ENCODE results near the gene KIF22. TPM values are rescaled to one million over a fixed set of nuclear protein-coding genes. Genes with fewer than 3 reads are reported as not detected.

The KIF22 gene
- total and polyA plus RNA-seq, 9 of the 15 experiments (the other 6 are each of a cell fraction or from before 2014, with no cell fraction given) = 8.7 to 232 (median 131) TPM

DNA sequence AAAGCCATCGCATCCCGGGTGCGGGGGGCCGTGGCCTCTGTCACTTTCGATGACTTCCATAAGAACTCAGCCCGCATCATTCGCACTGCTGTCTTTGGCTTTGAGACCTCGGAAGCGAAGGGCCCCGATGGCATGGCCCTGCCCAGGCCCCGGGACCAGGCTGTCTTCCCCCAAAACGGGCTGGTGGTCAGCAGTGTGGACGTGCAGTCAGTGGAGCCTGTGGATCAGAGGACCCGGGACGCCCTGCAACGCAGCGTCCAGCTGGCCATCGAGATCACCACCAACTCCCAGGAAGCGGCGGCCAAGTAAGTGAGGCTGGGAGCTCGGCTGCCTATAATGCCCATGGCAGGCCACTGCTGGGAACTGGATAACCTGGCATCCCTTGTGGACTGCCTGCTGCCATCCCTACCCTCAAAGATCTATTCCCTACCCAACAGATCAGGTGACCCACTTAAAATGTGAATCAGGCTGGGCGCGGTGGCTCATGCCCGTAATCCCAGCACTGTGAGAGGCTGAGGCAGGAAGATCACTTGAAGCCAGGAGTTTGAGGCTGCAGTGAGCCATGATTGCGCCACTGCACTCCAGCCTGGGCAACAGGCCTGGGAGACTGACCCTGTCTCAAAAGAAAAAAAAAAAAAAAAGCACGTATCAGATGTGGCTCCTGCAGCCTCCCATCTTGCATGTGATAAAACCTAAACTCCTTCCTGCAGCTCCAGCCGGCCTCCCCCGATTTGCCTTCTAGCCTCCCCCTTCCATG is 54.2 kb downstream of the KIF22 start (continued):
- TF ChIP-seq LEF1 (IDR thresholded peaks at IDR 0.05) (no peak), CBFA2T3 (IDR thresholded peaks at IDR 0.05) (peak; percentile 55), MTA3 (IDR thresholded peaks at IDR 0.05; ENCODE audit: borderline replicate concordance) (no peak), TAF9B (IDR thresholded peaks at IDR 0.05; ENCODE audit: partially characterized antibody) (no peak), NFIX (CRISPR knock-in tag; IDR thresholded peaks at IDR 0.05; ENCODE audit: low read depth) (no peak), ZNF384 (IDR thresholded peaks at IDR 0.05; ENCODE audit: low read depth, low read length) (peak; percentile 73)

GRCh38 chr16:29845656-29846055 is 55.1 kb downstream of the KIF22 start:
- peak overlapping the region in 1 of 2 experiments; percentile 71; a peak in 2 of 4 replicates for H3K9ac ChIP-seq (ENCODE audit: insufficient read depth in 1 of 2, low read depth in 2 of 2, low read length in 2 of 2)
- in situ Hi-C loops (cut with MboI) (no loop called here), intact Hi-C loops (cut with micrococcal nuclease) (no loop called here)
- ATAC-seq = no peak
- H2AFZ ChIP-seq (ENCODE audit: low read depth, low read length) = no peak overlapping the region
- H3K9me3 ChIP-seq (replicated peaks; ENCODE audit: control insufficient read depth, insufficient read depth, low read depth, low read length) = no peaks in the 10 kb centered on the region
- H3K36me3 ChIP-seq (ENCODE audit: control insufficient read depth, insufficient read depth, low read length) = no peaks in the 10 kb centered on the region
- H3K27ac ChIP-seq (ENCODE audit: extremely low read depth, low read depth, low read length) = no peak overlapping the region
- POLR2A ChIA-PET = interaction anchor here (1.2 kb wide), 1 partner anchor 11 kb away, joined by 4 read pairs; no protein-coding TSS in a partner anchor
- peaks cover 0 to 36% of the 10 kb centered on the region in 2 experiments; a peak in 2 of 5 replicates for H3K4me1 ChIP-seq (replicated peaks in 1 of 2; ENCODE audit: control insufficient read depth in 2 of 2, insufficient read depth in 2 of 2, low read length in 2 of 2)
- no peak overlapping the region for H3K4me2 ChIP-seq (ENCODE audit: insufficient read depth, low read length)
- CTCF ChIA-PET (ENCODE audit: low intra/inter-chr PET ratio) = no interaction called here
- H4K20me1 ChIP-seq (replicated peaks; ENCODE audit: control insufficient read depth, insufficient read depth, low read length) = no peaks in the 10 kb centered on the region
- no peak for FAIRE-seq
- H3K27me3 ChIP-seq (ENCODE audit: control insufficient read depth in 2 of 2, insufficient read depth in 2 of 2, low read length in 2 of 2) = 0 out of 5 replicates have a peak, but pooled peaks cover 0 to 4% of the 10 kb centered on the region in 2 experiments
- no peaks in the 10 kb centered on the region for H3K9me1 ChIP-seq (ENCODE audit: control insufficient read depth, insufficient read depth, low read length)
- no peak overlapping the region for H3K4me3 ChIP-seq
- TF ChIP-seq NFIC (IDR thresholded peaks at IDR 0.05) (0 out of 2 replicates have a peak, but pooled peaks have one; percentile 36), REST (IDR thresholded peaks at IDR 0.05; ENCODE audit: borderline replicate concordance) (no peak), REST (CRISPR knock-in tag; IDR thresholded peaks at IDR 0.05; ENCODE audit: low read depth) (no peak), NR2F6 (CRISPR knock-in tag; IDR thresholded peaks at IDR 0.05) (no peak), NFXL1 (CRISPR knock-in tag; IDR thresholded peaks at IDR 0.05) (no peak)
- BruUV-seq (replicated peaks) = no TSS peak
- no peak for DNase-seq (ENCODE audit: extremely low read depth in 1 of 4, low spot score in 3 of 4)
- H3K79me2 ChIP-seq (ENCODE audit: control insufficient read depth, insufficient read depth, low read length) = no peaks in the 10 kb centered on the region
- 76% methylated on average over 16 of the region's 18 CpGs for WGBS (ENCODE audit: insufficient coverage, low coverage, missing lambda C conversion rate)

Measured in K562 (cell line).